ENCODE results near the gene CHAC1. TPM values are rescaled to one million over a fixed set of nuclear protein-coding genes. Genes with fewer than 3 reads are reported as not detected.
A peak's percentile ranks its signal among the peaks of the same experiment; 100 is the strongest.

The CHAC1 gene
- total and polyA plus RNA-seq, 7 donors: 3.7 to 243 (median 49.0) TPM

- H3K36me3 ChIP-seq (ENCODE audit: insufficient read depth in 1 of 2, low read depth in 1 of 2): peaks cover 7 to 78% of the 10 kb centered on the region in 2 donors
- ATAC-seq: peak in 3 of 4 donors; percentile 72 to 87 (median 81)
- 43 to 50% (median 45%) methylated on average over 5 of the region's 5 CpGs for WGBS, 3 donors
Measured at GRCh38 chr15:41001524-41002214, 48.4 kb downstream of the CHAC1 start.

GRCh38 chr15:41004490-41004889 is 51.2 kb downstream of the CHAC1 start:
- Histone ChIP-seq H3K9me3 (no peaks in the 10 kb centered on the region), H3K4me1 (peaks cover 19% of the 10 kb centered on the region), H3K36me3 (ENCODE audit: insufficient read depth in 1 of 2, low read depth in 1 of 2) (peaks cover 3 to 63% of the 10 kb centered on the region in 2 donors), H3K4me3 (no peak overlapping the region), H3K27me3 (ENCODE audit: insufficient read depth in 3 of 3, low read length in 2 of 3) (no peaks in the 10 kb centered on the region), H3K27ac (no peak overlapping the region)
- intact Hi-C loops (cut with DNase I): loop anchor here (5.0 kb wide), 2 partner anchors 37 to 183 kb away; no protein-coding TSS in a partner anchor
- no peak for DNase-seq
- ATAC-seq: no peak
- TF ChIP-seq CTCF (IDR thresholded peaks at IDR 0.05): no peak
- WGBS, 3 donors: 63 to 73% (median 65%) methylated on average over 3 of the region's 3 CpGs

More at GRCh38 chr15:41001524-41002214, 48.4 kb downstream of the CHAC1 start:
- Histone ChIP-seq H3K4me3 (no peak overlapping the region), H3K4me1 (peaks cover 17% of the 10 kb centered on the region), H3K27me3 (ENCODE audit: insufficient read depth in 3 of 3, low read length in 2 of 3) (no peaks in the 10 kb centered on the region), H3K9me3 (no peaks in the 10 kb centered on the region), H3K27ac (no peak overlapping the region)
- no peak for TF ChIP-seq CTCF (IDR thresholded peaks at IDR 0.05)
- intact Hi-C loops (cut with DNase I): loop anchor here (5.0 kb wide), 2 partner anchors 34 to 186 kb away; no protein-coding TSS in a partner anchor
- DNase-seq: no peak

Other genes with a start within 250 kb of the CHAC1 start
- 10 to 100 TPM; 17.1 to 20.1 (median 18.6) TPM for gene RMDN3, start 198.2 kb upstream of the CHAC1 start, total RNA-seq
- 10 to 100 TPM; 11.1 to 30.9 (median 20.2) TPM for gene RMDN3, start 198.2 kb upstream of the CHAC1 start, polyA plus RNA-seq
- 1 to 10 TPM; 1.5 to 4.9 (median 2.9) TPM for gene GCHFR, start 189.4 kb upstream of the CHAC1 start, total RNA-seq
- gene GCHFR, start 189.4 kb upstream of the CHAC1 start, polyA plus RNA-seq: 1 to 10 TPM; 4.3 to 6.7 (median 5.0) TPM
- gene C15orf62, start 183.5 kb upstream of the CHAC1 start, total RNA-seq: not detected
- gene C15orf62, start 183.5 kb upstream of the CHAC1 start, polyA plus RNA-seq: under 1 TPM; 0.05 to 0.19 (median 0.07) TPM
- 10 to 100 TPM in 2 of 4 donors, 1 to 10 TPM in 2; 9.1 to 12.4 (median 10.8) TPM for gene ZFYVE19, start 146.4 kb upstream of the CHAC1 start, total RNA-seq
- 10 to 100 TPM; 16.9 to 31.5 (median 25.4) TPM for gene ZFYVE19, start 146.4 kb upstream of the CHAC1 start, polyA plus RNA-seq
- gene DNAJC17, start 146.0 kb upstream of the CHAC1 start, total RNA-seq: 10 to 100 TPM in 3 of 4 donors, 1 to 10 TPM in 1; 8.9 to 18.5 (median 13.0) TPM
- 10 to 100 TPM; 16.6 to 32.4 (median 32.0) TPM for gene DNAJC17, start 146.0 kb upstream of the CHAC1 start, polyA plus RNA-seq
- not detected for gene PPP1R14D, start 124.8 kb upstream of the CHAC1 start, total RNA-seq
- gene PPP1R14D, start 124.8 kb upstream of the CHAC1 start, polyA plus RNA-seq: not detected
- gene SPINT1, start 109.4 kb upstream of the CHAC1 start, total RNA-seq: under 1 TPM; 0.19 to 0.54 (median 0.24) TPM
- gene SPINT1, start 109.4 kb upstream of the CHAC1 start, polyA plus RNA-seq: under 1 TPM; 0.03 to 0.19 (median 0.17) TPM
- gene RHOV, start 79.2 kb upstream of the CHAC1 start, total RNA-seq: not detected
- gene RHOV, start 79.2 kb upstream of the CHAC1 start, polyA plus RNA-seq: under 1 TPM in 2 of 3 donors, not detected in 1; 0.10 to 0.23 TPM
- 10 to 100 TPM in 3 of 4 donors, 1 to 10 TPM in 1; 8.1 to 20.5 (median 16.3) TPM for gene VPS18, start 59.0 kb upstream of the CHAC1 start, total RNA-seq
- 10 to 100 TPM in 2 of 3 donors, 1 to 10 TPM in 1; 8.4 to 16.9 (median 12.3) TPM for gene VPS18, start 59.0 kb upstream of the CHAC1 start, polyA plus RNA-seq
- gene DLL4, start 24.1 kb upstream of the CHAC1 start, total RNA-seq: 10 to 100 TPM in 1 of 4 donors, 1 to 10 TPM in 3; 7.2 to 13.1 (median 9.2) TPM
- gene DLL4, start 24.1 kb upstream of the CHAC1 start, polyA plus RNA-seq: 1 to 10 TPM; 4.0 to 6.1 (median 6.0) TPM
- gene INO80, start 162.8 kb downstream of the CHAC1 start, total RNA-seq: 10 to 100 TPM; 12.4 to 30.5 (median 22.7) TPM
- gene INO80, start 162.8 kb downstream of the CHAC1 start, polyA plus RNA-seq: 10 to 100 TPM; 14.8 to 20.1 (median 15.5) TPM

Measured in psoas muscle (tissue), 8 donors.